NCI-H2081 treated with DMSO at 0.1 percent for 48 hours (cell line): ENCODE measurements around the gene WDFY4.

Experiments used
- DNase-seq: peaks from one replicate; lab custom pipeline; 2025; lab: John Stamatoyannopoulos, UW

Gene WDFY4

DNA sequence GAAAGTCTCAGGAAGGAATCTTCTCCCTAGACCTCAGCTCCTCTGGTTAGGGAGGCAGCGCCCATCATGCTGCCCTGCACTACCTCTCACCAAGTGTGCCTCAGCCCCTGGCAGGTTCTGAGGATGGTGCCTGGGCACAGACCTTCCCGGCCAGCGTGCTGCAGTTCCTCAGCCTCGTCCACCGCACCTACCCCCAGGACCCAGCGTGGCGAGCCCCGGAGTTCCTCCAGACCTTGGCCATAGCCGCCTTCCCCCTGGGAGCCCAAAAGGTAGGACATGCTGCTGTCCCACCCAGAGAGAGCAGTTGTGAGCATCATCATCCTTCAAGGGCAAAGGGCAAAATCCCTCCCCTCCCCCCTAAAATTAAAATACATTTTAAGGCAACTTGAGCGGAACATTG, 132.5 kb downstream of the WDFY4 start:
- DNase-seq: no peak

DNA sequence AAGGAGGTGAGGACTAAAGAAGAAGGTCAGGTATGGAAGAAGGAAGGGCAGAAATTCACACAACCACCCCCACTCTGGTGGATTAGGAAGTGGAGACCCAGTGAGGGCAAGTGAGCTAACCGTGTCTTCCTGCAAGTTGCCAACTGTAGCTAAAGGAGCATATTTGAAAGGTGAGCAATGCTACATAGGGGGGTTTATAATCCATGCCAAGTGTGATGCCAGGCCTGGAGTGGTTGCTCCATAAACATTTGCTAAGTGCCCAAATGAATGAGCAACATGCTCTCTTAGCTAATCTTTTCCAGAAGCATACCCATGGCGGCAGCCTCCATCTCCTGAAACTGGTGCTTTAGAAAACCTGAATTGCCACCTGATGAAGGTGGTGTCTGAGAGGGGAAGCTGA, 133.4 kb downstream of the WDFY4 start:
- DNase-seq: no peak

DNA sequence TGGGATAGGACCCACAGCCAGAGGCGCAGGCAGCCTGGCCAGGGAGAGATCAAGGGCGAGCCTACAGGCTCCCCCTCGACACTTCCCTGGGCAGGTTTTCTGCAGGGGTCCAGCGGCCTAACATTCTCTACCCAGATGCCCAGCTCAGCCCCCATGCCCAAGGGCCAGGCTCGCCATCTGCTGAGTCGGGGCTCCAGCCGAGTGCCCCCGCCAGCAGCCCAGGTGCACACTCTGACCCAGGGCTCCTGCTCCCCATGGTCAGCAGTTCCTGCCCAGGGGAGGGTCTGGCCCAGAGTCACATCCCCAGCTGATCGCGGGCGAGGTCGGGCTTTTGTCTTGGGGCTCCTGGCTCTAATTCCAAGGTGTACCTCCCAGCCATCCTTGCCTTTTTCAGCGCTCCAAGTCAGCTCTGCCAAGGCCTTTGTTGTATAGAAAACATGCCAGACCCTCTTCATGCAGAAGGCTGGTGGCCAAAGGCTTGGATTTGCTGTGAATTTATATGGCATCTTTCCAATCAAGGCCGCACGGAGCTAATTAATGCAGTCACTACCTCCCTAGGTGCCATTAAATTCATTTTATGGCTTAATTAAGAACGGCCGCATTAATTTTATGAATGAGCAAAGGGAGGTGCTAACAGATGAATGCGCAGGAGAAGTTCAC, 134.3 kb downstream of the WDFY4 start:
- DNase-seq: no peak

DNA sequence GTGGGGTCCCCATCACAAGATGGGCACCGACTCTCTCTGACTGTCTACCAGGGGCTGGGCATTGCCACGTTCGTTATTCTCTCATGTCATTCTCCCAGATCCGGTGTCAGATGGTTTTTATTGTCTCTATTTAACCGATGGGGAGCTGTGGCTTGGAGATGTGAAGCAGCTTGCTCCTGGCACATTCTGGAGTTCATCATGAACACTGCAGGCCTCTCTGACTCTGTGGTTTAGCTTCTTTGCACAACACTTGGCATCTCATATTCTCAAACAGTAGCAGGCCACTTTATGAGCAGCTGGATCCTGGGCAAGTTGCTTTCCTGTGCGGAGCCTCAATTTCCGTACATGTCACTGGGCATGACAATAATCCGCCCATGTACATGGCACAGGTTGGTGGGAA, 135.1 kb downstream of the WDFY4 start:
- no peak for DNase-seq

DNA sequence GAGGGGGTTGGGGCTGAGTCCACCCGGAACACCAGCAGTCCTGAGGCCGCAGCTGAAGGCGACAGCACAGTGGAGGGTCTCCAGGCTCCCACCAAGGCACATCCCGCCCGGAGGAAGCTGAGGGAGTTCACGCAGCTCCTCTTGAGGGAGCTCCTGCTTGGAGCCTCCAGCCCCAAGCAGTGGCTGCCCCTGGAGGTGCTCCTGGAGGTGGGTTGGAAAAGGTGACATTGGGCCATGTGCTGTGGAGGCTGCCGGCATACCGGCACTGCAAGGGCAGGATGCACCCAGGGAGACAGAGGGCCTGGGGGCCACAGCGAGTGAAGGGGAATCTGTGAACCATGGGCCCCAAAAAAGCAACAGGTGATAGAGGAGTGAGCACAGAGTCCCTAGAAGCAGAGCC, 135.6 kb downstream of the WDFY4 start:
- DNase-seq: no peak

DNA sequence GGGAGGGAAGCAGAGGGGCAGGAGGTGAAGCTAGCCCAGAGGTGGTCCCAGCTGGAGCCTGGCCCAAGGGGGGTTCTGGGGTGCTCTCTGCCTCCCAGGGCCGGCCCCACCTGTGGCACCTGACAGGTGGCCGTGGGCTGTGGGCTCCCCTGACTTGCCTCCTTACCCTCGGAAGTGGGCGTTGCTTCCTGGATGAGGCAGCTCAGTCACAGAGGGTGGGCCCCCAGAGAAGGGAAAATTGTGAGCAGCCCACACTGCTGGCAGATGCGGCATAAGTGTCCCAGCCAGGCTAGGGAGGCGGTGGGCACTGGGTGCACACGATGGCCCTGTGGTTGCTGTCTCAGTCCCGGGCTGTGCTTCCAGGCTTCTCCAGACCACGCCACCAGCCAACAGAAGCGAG, 136.0 kb downstream of the WDFY4 start:
- DNase-seq: no peak

DNA sequence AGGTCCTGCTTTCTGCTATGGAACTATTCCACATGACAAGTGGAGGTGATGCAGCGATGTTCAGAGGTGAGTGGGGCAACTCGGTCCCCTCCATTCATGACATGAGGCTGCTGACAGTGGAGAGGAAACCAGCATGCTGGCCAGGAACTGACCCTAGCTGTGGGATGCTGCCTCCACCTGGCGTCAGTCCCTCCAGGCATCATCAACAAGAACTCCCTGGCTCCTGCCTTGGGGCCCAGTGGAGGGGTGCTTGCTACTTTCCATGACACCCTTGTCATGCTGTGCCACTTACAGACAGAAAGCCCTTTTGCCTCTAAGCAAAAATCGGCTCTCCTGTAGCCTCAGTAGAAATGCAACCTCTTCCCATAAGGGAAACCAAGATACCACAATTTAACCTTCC, 136.4 kb downstream of the WDFY4 start:
- DNase-seq: no peak

DNA sequence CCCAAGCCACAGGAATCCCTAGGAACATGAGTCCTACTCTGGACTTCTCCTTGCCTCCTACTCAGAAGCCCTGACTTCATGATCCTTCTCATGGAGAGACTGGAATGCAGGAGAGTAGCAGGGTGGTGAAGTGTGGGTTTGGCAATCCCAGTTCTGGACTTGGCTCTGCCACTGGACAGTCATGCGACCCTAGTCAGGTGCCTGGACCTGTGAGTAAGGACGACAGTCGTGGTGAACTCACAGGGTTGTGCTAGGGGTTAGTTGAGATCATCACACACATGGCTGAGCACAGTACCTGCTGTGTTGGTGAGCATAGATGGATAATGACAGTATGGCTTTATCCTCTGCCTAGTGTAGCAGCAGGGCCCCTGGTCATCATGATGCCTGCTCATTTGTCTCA, 137.0 kb downstream of the WDFY4 start:
- no peak for DNase-seq

DNA sequence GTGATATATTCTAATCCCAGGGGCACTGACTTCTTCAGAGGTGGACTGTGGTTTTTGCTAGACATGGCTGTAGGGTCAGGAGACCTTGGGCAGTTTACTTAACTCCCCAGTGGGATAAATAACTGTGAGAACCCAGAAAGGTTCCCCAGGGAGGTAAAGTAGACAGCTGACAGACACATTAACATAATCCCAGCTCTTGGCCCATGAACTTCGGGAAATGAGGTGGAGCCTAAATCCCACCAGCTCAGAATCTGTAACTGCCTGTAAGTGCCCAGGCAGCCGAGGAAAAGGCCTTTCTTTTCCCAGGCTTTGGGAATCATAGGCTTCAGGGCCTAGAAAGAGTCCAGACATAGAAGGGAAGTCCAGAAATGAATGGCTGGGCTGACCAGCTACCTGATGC, 149.0 kb downstream of the WDFY4 start:
- DNase-seq: no peak

DNA sequence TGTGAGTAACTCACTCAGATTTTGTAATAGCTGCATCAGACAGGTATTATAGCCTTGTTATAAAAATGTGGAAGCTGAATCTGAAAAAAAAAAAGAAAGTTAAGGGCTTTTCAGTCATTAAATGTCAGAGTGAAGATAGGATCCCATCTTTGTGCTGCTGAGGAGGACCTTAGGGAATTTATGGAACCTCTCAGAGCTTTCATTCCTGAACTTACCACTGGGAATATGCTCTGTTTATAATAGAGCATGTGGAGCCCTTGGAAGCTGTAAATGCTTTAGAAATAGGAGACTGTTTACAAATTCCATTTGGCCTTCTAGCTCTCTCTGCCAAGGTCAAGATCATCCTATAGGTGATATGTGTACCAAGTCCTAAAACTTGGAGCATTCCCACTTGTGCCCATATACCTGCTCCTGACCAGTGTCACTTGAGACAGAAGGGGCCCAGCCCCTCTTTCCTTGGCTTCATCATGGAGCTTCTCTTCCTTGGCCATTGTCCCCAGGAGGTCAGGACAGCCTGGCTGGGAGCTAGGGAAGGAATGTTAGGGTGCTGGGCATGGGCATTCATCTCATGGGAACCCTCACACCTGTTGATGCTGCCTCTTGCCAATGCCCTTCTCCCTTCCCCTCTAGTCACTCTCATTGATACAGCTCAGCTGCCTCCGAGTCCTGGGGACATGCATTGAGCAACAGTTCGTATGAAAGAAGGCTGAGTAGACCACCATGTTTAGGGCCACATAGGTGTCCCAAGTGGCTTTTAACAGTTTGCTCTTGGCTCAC, 149.7 kb downstream of the WDFY4 start:
- DNase-seq: no peak

DNA sequence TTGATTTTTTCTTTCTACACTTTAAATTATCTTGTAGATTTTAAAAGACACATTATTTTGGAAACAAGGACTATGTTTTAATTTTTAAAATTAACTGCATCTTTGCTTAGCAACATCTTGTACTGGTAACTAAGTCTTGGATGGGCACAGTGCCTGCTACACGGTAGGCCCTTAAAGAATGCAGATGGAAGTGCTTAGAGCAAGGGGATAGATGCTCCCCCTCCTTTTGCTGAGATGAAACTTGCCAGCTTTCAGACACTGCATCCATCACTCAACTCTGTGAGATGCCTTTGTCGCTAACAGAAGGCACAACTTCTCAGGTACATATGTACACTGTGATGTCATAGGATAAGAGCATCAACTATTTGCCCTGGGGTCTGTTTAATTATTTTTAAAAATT, 151.1 kb downstream of the WDFY4 start:
- DNase-seq: no peak

DNA sequence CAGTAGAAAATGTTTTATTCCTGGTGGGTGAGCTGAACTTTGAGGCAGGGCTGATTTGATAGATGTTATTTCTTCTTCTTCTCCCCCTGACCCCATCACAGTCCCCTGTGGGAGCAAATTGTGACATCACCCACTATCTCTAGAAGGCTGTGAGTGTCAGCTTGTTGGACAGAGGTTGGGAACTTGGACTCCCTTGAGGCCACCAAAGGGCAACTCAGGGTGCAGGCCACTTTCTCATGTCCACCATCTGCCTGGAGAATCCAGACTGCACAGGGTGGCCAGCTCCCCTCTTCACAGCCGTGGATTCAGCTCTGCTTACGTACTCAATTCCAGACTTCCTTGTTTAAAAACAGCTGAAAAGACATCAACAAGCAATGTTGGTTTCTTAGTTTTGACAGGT, 151.9 kb downstream of the WDFY4 start:
- no peak for DNase-seq

DNA sequence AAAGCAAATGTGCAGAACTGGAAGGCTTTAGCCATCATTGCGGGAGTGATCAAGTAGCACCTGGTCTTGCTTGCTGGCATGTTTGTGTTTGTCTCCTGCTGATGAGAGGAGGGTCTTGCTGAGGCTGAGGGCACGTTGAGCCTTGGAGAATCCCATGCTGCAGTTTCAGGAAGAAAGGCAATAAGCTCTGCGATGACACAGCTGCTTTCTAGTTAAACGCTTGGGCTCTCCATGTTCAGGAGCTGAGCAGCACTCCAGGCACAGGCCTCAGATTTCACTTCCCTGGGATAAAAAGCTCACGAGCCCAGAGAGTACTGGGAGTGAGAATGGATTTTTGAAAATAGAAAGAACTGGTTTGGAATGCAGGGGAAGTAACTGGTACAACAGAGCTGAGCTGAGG, 154.2 kb downstream of the WDFY4 start:
- DNase-seq: no peak

DNA sequence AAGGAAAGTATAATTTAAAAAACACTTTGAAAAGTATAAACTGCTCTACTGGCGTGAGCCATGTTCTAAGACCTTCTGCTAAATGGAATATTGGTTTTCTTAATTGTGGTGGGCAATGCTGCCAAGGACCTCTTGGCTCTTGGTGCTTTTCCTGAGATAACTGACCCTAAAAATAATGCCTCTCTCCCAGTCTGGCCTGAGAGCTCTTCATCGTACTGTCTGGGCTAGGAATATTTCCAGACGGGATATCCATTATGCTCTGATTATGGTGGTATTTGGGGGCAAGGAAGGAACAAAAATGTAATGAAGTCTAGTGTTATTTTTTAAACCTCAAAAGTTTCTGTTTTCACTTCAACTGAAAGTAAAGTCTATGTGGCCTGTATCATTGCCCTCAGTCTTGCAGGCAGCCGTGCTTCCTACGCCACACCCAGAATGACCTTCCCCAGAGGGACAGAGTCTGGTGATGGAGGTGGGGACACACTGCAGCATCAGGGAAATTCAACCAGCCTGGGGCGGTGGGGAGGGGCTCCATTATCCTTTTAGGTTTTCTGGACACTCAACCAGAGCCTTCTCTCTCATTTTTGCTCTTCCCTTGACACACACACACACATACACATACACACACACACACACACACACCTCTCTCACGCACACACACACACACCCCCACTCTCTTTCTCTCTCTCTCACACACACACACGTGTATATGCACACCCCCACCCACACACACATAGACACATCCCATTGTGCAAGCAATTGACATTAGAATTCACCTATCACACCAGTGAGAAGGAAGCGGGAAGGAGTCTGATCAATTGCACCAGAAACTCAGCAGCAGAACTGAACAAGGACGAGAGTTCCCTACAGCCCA, 155.4 kb downstream of the WDFY4 start:
- no peak for DNase-seq

DNA sequence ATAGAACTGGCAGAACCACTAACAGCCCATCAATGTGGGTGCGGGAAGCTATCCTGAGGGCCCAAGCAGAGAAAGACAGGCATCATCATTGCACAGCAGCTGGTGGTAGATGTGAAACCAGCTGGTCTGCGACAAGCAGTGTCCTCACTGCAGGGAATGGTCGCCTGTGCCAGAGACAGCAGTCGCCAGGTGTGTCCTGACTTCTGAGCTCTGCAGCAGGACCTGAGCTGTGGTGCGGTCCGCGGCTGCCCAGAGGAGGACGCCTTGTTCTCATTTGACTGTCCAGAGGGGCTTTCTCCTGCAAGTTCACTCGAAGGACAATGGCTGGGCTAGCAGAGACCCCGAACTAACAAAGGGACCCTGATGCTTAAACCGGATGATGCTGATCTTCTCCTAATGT, 157.6 kb downstream of the WDFY4 start:
- no peak for DNase-seq

DNA sequence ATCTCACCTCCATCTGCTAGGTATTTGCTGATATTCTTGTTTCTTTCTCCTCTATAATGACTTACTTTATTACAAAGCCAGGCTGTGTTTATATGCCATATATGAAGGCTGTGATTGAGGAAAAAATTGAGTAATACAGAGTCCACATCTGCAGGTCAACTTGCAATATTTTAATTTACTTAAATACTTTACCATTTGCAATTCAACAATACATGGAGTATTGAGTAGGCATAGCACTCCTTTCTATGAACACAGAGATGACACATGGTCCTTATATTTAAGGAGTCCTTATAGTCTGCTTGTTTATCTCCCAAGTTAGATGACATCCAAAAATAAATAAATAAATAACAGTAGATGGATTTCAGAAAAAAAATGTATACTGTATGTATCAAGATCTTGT, 158.5 kb downstream of the WDFY4 start:
- no peak for DNase-seq

DNA sequence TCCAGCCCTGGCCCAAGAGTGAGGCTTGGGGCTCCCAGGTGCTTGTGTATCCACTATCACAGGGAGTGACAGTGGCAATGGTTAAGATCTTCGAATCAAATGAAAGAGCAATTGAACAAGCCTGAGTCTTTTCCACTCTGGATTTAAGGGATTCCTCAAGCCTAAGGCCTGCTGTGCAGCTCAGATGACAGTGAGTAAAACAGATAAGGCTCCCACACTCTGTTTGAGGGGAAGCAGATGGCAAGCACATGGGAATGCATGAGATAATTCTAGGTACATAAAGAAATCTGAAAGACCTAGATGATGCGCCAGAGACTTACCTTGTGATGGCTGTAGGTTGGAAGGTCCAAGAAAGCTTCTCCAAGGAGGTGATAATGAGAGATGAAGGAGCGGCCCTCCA, 159.9 kb downstream of the WDFY4 start:
- no peak for DNase-seq

DNA sequence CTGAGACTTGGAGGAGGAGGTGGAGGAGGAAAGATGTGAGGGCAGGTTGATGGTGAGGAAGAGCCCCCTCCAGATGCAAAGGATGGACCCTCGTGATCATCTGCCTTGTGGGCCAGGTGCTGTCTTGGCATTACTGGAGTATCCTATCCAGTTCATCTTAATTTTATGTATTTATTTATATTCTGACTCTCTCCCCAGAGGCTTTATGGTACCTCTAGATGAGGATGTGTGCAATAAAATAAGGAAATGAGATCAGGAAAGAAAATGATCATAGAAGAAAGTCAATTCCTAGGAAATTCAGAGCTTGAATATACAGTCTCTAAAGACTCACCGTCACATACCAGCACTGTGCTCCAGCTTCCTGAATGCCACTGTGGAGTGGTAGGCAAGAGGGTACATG, 160.8 kb downstream of the WDFY4 start:
- DNase-seq: no peak

DNA sequence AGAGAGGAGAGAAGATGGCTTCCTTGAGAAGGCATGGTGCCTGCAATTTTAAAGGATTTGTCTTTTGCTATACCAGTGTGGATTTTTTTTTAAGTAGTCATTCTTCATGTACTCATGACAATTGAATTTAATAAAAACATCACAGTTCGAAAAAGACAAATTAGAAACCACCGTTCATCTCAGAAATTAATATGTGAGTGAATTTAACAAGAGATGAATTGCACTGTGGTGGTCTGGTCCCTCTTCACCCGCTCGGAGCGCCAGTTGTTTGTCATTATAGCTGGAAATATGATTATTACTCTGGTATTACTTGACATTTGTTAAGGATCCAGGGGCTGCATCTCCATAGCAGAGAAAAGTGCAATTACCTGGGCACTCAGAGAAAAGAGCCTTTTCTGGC, 163.0 kb downstream of the WDFY4 start:
- DNase-seq: no peak

DNA sequence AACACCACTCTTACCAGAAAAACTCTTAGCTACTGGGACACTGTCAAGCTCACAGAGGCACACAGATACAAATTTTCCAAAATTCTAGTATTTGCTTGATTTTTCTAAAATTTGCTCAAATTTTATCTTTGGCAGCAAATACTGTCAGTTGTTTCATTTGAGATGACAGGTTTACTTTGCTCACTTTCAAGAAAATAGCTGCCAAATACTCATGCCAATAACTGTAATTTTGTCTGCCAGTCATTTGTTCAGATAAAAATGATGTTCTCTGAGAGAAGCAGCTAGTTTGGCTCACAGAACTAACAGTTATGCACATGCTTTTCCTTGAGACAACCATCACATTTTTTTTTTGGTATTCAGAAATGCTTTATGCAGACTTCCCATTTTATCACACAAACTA, 172.2 kb downstream of the WDFY4 start:
- no peak for DNase-seq

DNA sequence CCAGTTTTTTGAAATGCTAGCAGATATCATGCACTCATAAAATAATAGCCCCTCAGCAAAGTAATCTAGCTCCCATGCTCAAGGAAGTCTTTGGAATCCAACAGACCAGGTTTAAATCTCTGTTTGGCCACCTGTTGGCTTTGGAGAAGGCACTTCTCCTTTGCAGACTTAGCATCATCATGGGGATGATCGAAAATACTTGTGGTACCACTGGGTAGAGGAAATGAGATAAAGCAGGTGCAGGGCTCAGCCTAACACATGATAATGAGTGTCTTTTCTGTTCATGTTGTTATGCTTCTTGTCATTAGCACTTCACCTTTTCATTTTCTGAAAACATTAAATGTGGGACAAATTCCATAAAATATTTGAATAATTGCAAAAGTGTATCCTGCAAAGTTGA, 187.6 kb downstream of the WDFY4 start:
- no peak for DNase-seq

DNA sequence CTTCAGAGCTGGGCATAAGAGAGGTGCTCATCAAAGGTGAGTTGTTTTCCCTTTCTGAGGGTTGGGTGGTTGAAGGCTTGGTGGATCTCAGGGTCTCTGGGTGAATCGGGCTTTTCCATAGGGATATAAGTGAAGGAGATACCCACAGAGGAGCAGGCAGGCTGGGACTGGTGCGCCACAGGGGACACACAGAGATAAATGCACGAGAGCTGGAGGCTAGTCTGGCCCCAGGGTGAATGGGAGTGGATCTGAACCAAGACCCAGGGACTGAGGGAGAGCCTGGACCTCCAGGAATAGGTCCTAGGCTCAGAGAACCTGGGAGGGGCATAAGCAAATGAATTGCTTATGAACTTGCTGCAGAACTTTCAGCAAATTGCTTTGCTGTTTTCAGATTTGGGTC, 193.4 kb downstream of the WDFY4 start:
- DNase-seq: no peak

DNA sequence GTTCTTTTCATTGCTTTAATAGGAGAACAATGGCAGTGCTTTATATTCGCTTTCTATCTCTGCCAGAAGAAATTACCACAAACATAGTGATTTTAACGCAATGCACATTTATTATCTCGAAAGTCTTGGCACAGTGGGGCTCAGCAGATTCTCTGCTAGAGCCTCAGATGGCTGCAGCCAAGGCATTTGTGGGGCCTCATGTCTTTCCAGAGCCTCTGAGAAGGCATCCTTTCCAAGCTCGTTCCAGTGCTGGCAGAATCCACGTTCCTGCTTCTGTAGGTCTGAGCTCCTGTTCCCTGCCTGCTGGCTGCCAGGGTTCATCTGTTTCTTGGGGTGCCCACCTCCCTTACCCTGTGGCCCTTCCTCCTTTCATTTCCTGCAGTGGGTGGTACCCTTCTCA, 194.8 kb downstream of the WDFY4 start:
- DNase-seq: no peak
